Lung (tissue), 12 donors: Measurements from ENCODE around the gene SEMA5A. TPM values are rescaled to one million over a fixed set of nuclear protein-coding genes. Genes with fewer than 3 reads are reported as not detected.

Source experiments
- ATAC-seq: fragments of 200-7000 bp; cut with Tn5 transposase; one replicate; pipeline ENCODE4 v1.9.1; 2020; ENCODE audit warnings: moderate number of reproducible peaks; ENCODE audit not compliant: insufficient read depth, low FRiP score
- DNase-seq, 3 donors: peaks; one replicate each; pipeline ENCODE4 v3.0.0-alpha.2; 2013 to 2017
- H3K27ac ChIP-seq, 2 donors: one replicate each; pipeline ENCODE4 v1.5.1; 2013; ENCODE audit warnings: mild to moderate bottlenecking in 2 of 2, moderate library complexity in 2 of 2, control low read depth in 1 of 2, inconsistent platforms in 1 of 2, low read depth in 1 of 2, low read length in 1 of 2
- H3K27me3 ChIP-seq, 3 donors: one replicate each; pipeline ENCODE4 v1.5.1; 2013; ENCODE audit warnings: low read length in 2 of 3; ENCODE audit not compliant: control insufficient read depth in 3 of 3, insufficient read depth in 3 of 3
- H3K36me3 ChIP-seq, 4 donors: one replicate each; pipeline ENCODE4 v1.5.1; 2013; ENCODE audit warnings: low read length in 4 of 4, mild to moderate bottlenecking in 1 of 4, moderate library complexity in 1 of 4; ENCODE audit not compliant: control insufficient read depth in 4 of 4, insufficient read depth in 4 of 4
- H3K4me1 ChIP-seq, 5 donors: one replicate each; pipeline ENCODE4 v1.5.1; 2013; ENCODE audit warnings: low read length in 5 of 5, mild to moderate bottlenecking in 2 of 5, moderate library complexity in 1 of 5; ENCODE audit not compliant: control insufficient read depth in 5 of 5, insufficient read depth in 5 of 5
- H3K4me3 ChIP-seq: one replicate; pipeline ENCODE4 v1.5.1; 2013; ENCODE audit warnings: mild to moderate bottlenecking, control low read depth, moderate library complexity
- H3K9ac ChIP-seq, 2 donors: one replicate each; pipeline ENCODE4 v1.5.1; 2013; ENCODE audit warnings: low read length in 2 of 2, control low read depth in 1 of 2; ENCODE audit not compliant: insufficient read depth in 1 of 2
- H3K9me3 ChIP-seq, 4 donors: one replicate each; pipeline ENCODE4 v1.5.1; 2013; ENCODE audit warnings: low read length in 3 of 4, mild to moderate bottlenecking in 1 of 4, moderate library complexity in 1 of 4; ENCODE audit not compliant: control insufficient read depth in 4 of 4, insufficient read depth in 3 of 4
- WGBS, 2 donors: extraction: QIAGEN DNeasy Blood & Tissue Kit; methylation state at CpG; one replicate each; pipeline ENCODE4 v1.1.7; 2013; 5-methylcytosine and 5-hydroxymethylcytosine counted together
- polyA plus RNA-seq, 2 donors: library from polyadenylated mRNA; stranded (reverse); fragments of 200-250 nt; gene quantifications; one replicate each; pipeline ENCODE4 v1.2.1, GENCODE V29; 2013
- total RNA-seq, 2 donors: library from RNA; depleted of rRNA in 1 of 2; stranded (reverse); fragments of >200 nt in 1 of 2; gene quantifications; one replicate each; pipeline ENCODE4 v1.2.1, GENCODE V29; 2014 to 2021
- TF ChIP-seq, protein P1 (sequence below): IDR thresholded peaks from 2 replicates; pipeline ENCODE4 v1.5.1; 2012; ENCODE audit warnings: mild to moderate bottlenecking; ENCODE audit errors: control extremely low read depth, extremely low read depth
- donor health status: control.
- donor health status: control.
- donor health status: Bipolar disorder and iron deficiency.
- donor health status: healthy.
- donor health status: DM: yes; HTN: yes; CAD: no.

The SEMA5A gene
- total and polyA plus RNA-seq, 4 donors = 3.1 to 44.9 (median 13.7) TPM

DNA sequence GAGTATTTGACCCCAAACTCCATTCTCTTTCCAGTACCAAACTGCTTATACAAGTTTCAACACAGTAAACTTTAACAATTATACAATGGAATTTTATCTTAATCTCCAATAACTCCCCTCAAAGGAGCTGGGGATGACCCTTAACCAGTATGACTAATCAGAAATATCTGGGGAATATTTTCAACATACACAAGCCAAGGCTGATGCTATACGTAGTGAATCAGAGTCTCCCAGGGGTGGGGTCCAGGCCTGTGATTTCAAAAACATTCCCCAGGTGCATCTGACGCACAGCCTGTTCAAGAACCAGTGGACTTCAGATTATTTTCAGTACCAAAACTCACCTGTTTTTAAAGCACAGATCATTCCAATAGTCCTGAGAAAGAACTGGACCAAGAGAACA lies 11.8 kb upstream of the SEMA5A start:
- no peak overlapping the region for H3K9ac ChIP-seq

DNA sequence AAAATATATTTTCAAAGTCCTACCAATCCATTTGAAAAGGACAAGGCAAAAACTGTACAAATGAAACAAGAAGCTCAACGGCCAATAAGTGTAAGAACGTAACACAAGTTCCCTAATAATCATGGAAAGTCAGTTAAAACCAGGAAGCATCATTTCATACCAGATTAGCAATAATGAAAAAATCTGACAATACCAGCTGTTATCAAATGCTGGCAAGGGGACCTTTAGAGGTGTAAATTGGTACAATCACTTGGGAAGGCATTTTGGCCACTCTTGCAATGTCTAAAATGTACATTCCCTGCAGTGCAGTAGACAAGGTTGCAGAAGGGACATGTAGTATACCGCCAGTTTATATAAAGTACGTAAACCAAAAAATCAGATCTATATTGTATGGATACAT lies 10.1 kb upstream of the SEMA5A start:
- no peaks in the 10 kb centered on the region for H3K9me3 ChIP-seq

More for the DNA sequence above, 11.8 kb upstream of the SEMA5A start:
- TF ChIP-seq, protein P1, sequence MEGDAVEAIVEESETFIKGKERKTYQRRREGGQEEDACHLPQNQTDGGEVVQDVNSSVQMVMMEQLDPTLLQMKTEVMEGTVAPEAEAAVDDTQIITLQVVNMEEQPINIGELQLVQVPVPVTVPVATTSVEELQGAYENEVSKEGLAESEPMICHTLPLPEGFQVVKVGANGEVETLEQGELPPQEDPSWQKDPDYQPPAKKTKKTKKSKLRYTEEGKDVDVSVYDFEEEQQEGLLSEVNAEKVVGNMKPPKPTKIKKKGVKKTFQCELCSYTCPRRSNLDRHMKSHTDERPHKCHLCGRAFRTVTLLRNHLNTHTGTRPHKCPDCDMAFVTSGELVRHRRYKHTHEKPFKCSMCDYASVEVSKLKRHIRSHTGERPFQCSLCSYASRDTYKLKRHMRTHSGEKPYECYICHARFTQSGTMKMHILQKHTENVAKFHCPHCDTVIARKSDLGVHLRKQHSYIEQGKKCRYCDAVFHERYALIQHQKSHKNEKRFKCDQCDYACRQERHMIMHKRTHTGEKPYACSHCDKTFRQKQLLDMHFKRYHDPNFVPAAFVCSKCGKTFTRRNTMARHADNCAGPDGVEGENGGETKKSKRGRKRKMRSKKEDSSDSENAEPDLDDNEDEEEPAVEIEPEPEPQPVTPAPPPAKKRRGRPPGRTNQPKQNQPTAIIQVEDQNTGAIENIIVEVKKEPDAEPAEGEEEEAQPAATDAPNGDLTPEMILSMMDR = no peak
- peaks cover 0 to 10% (median 0%) of the 10 kb centered on the region in 5 donors for H3K4me1 ChIP-seq
- no peak for ATAC-seq
- WGBS, 2 donors = 81 to 94% methylated on average over 2 of the region's 2 CpGs
- H3K27ac ChIP-seq = no peak overlapping the region
- no peak for DNase-seq
- H3K4me3 ChIP-seq = no peak overlapping the region
- no peaks in the 10 kb centered on the region for H3K9me3 ChIP-seq
- no peaks in the 10 kb centered on the region for H3K36me3 ChIP-seq
- H3K27me3 ChIP-seq = no peaks in the 10 kb centered on the region

DNA sequence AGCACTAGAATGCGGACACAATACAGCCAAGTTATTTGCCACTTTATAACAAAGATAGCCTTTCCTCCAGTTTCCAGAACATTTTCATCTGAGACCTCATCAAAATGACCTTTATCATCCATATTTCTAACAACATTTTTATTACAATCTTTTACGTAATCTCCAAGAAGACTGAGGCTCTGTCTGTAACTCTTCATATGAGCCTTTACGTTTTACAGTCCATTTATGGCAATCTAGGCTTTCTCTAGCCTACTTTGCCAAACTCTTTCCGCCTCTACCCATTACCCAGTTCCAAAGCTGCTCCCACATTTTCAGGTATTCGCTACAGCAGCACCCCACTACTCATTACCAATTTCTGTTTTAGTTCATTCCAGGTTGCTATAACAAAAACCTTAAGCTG lies 8.2 kb upstream of the SEMA5A start:
- peaks cover 4 to 18% (median 10%) of the 10 kb centered on the region in 4 donors for H3K36me3 ChIP-seq
- no peaks in the 10 kb centered on the region for H3K9me3 ChIP-seq
- no peak overlapping the region for H3K4me3 ChIP-seq
- H3K27ac ChIP-seq = no peak overlapping the region
- DNase-seq (no peak), ATAC-seq (no peak)
- WGBS, 2 donors = 84 to 93% methylated on average over 5 of the region's 5 CpGs
- TF ChIP-seq, protein P1 = no peak
- H3K4me1 ChIP-seq = no peaks in the 10 kb centered on the region
- no peak overlapping the region for H3K9ac ChIP-seq
- no peaks in the 10 kb centered on the region for H3K27me3 ChIP-seq

More for the DNA sequence above, 10.1 kb upstream of the SEMA5A start:
- TF ChIP-seq, protein P1 = no peak
- peaks cover 0 to 10% (median 0%) of the 10 kb centered on the region in 5 donors for H3K4me1 ChIP-seq
- no peaks in the 10 kb centered on the region for H3K27me3 ChIP-seq
- no peak overlapping the region for H3K9ac ChIP-seq
- no peak overlapping the region for H3K4me3 ChIP-seq
- no peak for DNase-seq
- no peak for ATAC-seq
- H3K27ac ChIP-seq = no peak overlapping the region
- WGBS, 2 donors = 94 to 95% methylated on average over 4 of the region's 4 CpGs
- peaks cover 0 to 5% (median 1%) of the 10 kb centered on the region in 4 donors for H3K36me3 ChIP-seq

DNA sequence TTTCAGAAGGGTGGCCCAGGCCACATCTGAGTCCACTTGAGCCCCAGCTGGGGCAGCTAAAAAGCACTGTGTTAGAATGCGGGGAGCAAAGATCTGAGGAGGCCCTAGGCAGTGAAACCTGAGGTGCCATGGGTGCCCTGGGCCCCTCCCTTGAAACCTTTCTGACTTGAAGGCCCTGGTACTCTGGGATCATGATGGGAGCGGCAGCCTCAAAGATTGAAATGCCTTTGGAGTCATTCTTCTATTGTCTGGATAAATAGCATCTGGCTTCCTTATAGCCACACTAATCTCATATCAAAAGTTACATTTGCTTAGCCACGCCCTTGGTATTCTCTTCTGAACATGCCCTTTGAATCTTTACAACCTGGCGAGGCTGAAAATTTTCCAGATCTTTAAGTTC lies 7.7 kb upstream of the SEMA5A start:
- 90 to 95% methylated on average over 4 of the region's 4 CpGs for WGBS, 2 donors
- Histone ChIP-seq H3K36me3 (peaks cover 4 to 18% (median 11%) of the 10 kb centered on the region in 4 donors), H3K4me3 (no peak overlapping the region), H3K27me3 (no peaks in the 10 kb centered on the region), H3K9me3 (no peaks in the 10 kb centered on the region), H3K27ac (no peak overlapping the region), H3K9ac (no peak overlapping the region), H3K4me1 (no peaks in the 10 kb centered on the region)
- DNase-seq = no peak
- TF ChIP-seq, protein P1 = no peak
- no peak for ATAC-seq
